Karpas-422 (cell line): ENCODE measurements around the gene RAPGEF4. TPM values are rescaled to one million over a fixed set of nuclear protein-coding genes. Genes with fewer than 3 reads are reported as not detected.

Source experiments
- DNase-seq: peaks from one replicate; pipeline ENCODE4 v3.0.0-alpha.2; 2015
- H2AFZ ChIP-seq: fragments of 200-600 bp; sonication (generic); 2 replicates; pipeline ENCODE4 v1.6.1; 2014; ENCODE audit warnings: antibody characterized with exemption, low read length, mixed read lengths
- H3K27ac ChIP-seq: fragments of 200-600 bp; sonication (generic); 2 replicates; pipeline ENCODE4 v1.5.1; 2014; ENCODE audit warnings: mild to moderate bottlenecking, low read length, moderate library complexity
- H3K27me3 ChIP-seq: fragments of 200-600 bp; sonication (generic); 2 replicates; pipeline ENCODE4 v1.6.1; 2014; ENCODE audit warnings: low read length, mixed read lengths
- H3K36me3 ChIP-seq: fragments of 200-600 bp; sonication (generic); 2 replicates; pipeline ENCODE4 v1.6.1; 2014; ENCODE audit warnings: low read length, mixed read lengths; ENCODE audit not compliant: insufficient read depth
- H3K4me1 ChIP-seq: fragments of 200-600 bp; sonication (generic); 2 replicates; pipeline ENCODE4 v1.6.1; 2014; ENCODE audit warnings: mild to moderate bottlenecking, low read length, mixed read lengths
- H3K4me2 ChIP-seq: fragments of 200-600 bp; sonication (generic); 2 replicates; pipeline ENCODE4 v1.6.1; 2014; ENCODE audit warnings: low read length, low read depth, mild to moderate bottlenecking; ENCODE audit not compliant: poor library complexity, severe bottlenecking
- H3K4me3 ChIP-seq: fragments of 200-600 bp; sonication (generic); 2 replicates; pipeline ENCODE4 v1.5.1; 2014; ENCODE audit warnings: mild to moderate bottlenecking, antibody characterized with exemption, low read length, mixed read lengths
- H3K79me2 ChIP-seq: fragments of 200-600 bp; sonication (generic); 2 replicates; pipeline ENCODE4 v1.6.1; 2014; ENCODE audit warnings: mild to moderate bottlenecking, low read length, mixed read lengths
- H3K9ac ChIP-seq: fragments of 200-600 bp; sonication (generic); 2 replicates; pipeline ENCODE4 v1.6.0; 2014; ENCODE audit warnings: low read length
- H3K9me2 ChIP-seq: fragments of 200-600 bp; sonication (generic), shearing (Covaris generic); replicated peaks from 2 replicates; pipeline ENCODE4 v1.6.0; 2014; ENCODE audit warnings: mild to moderate bottlenecking, low read length, moderate library complexity; ENCODE audit not compliant: insufficient read depth
- H3K9me3 ChIP-seq: fragments of 300-700, 200-600 bp; sonication (generic); 2 replicates; pipeline ENCODE4 v1.6.1; 2014; ENCODE audit warnings: low read length, mixed read lengths
- H4K20me1 ChIP-seq: fragments of 200-600 bp; sonication (generic); 2 replicates; pipeline ENCODE4 v1.6.1; 2014; ENCODE audit warnings: mild to moderate bottlenecking, antibody characterized with exemption, low read length, low read depth; ENCODE audit not compliant: insufficient read depth
- total RNA-seq: library from RNA; depleted of rRNA; stranded (reverse); fragments of >200 nt; shearing (Covaris generic); gene quantifications from 2 replicates; pipeline ENCODE4 v1.2.3, GENCODE V29; 2014; ENCODE audit warnings: low replicate concordance

The RAPGEF4 gene
- total RNA-seq, 1 experiment from 2014 or later: 0.97 TPM

DNA sequence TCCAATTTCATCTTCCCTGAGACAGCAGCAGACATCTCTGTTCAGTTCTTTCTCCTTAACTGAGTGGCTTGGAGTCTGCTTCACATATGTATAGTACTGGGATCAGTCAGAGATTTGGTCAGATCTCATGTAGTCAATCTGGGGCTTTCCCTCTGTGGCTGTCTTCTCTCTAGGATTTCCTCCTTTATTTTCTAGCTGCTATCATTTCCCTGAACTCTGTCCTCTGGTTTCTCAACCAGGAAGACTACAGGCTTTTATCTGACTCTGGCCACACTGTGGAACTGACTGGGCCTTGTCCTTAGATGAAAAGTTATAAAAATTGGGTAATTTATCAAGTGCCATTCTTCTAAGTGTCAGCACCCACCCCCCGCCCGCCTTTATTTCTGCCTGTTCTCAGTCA is 121.0 kb downstream of the RAPGEF4 start:
- Histone ChIP-seq H3K79me2 (no peaks in the 10 kb centered on the region), H3K36me3 (no peaks in the 10 kb centered on the region), H3K9ac (no peak overlapping the region), H3K27me3 (no peaks in the 10 kb centered on the region), H2AFZ (no peak overlapping the region), H3K9me3 (no peaks in the 10 kb centered on the region), H4K20me1 (no peaks in the 10 kb centered on the region), H3K4me3 (no peak overlapping the region), H3K4me2 (no peak overlapping the region), H3K27ac (no peak overlapping the region), H3K4me1 (no peaks in the 10 kb centered on the region), H3K9me2 (no peaks in the 10 kb centered on the region)
- no peak for DNase-seq

DNA sequence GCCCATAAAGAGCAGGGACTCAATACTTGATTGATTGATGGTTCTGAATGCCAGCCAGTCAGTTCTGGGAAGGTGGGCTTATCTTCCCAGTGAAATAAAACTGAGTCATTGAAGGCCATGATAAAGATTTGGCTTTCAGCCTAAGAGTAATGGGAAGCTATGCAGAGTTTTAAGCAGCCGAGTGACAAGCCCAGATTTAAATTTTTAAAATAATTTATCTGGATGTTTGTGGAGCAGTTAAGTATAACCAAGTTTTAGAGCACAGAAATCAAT is 122.8 kb downstream of the RAPGEF4 start:
- Histone ChIP-seq H3K9me2 (no peaks in the 10 kb centered on the region), H3K4me1 (no peaks in the 10 kb centered on the region), H3K36me3 (no peaks in the 10 kb centered on the region), H3K27me3 (no peaks in the 10 kb centered on the region), H3K9ac (no peak overlapping the region), H3K79me2 (no peaks in the 10 kb centered on the region), H3K9me3 (no peaks in the 10 kb centered on the region), H4K20me1 (no peaks in the 10 kb centered on the region), H2AFZ (no peak overlapping the region), H3K4me2 (no peak overlapping the region), H3K4me3 (no peak overlapping the region), H3K27ac (no peak overlapping the region)
- no peak for DNase-seq

DNA sequence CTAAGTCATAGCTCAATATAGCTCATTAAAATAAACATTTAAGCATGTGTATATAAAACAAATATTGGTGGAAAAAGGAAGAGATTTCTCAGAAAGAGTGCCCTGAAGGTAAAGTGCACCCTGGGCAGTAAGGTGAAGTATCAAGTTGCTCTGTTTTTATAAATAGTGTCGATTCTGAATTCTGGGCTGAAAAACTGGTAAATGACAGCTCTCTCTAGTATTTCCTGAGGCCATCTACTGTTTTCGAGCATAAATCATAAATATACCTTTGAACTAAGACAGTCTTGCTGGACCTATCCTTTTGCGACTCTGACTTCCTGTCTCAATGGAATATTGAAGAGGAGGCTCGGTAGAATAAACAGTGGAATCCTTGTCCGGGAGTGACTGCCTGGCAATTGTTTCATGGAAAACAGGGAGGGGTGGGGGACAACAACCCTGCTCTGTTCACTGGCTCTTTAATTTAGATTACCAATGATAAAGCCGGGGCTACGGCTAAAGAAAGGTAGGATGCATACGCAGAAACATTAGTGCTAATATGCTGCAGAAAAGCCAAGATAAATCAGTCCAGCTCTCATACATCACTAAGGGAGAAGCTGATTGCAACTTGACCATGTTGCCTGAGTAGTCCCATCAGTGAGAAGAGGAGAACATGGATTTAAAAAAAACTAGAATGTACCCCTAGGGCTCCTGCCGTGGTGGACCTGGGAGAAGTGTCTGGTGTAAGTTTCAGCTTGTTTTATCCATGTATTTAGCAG is 124.1 kb downstream of the RAPGEF4 start:
- no peak for DNase-seq
- Histone ChIP-seq H3K4me2 (no peak overlapping the region), H3K36me3 (no peaks in the 10 kb centered on the region), H3K27me3 (no peaks in the 10 kb centered on the region), H3K9me3 (no peaks in the 10 kb centered on the region), H2AFZ (no peak overlapping the region), H3K79me2 (no peaks in the 10 kb centered on the region), H3K4me3 (no peak overlapping the region), H3K9ac (no peak overlapping the region), H3K9me2 (no peaks in the 10 kb centered on the region), H3K27ac (no peak overlapping the region), H4K20me1 (no peaks in the 10 kb centered on the region), H3K4me1 (no peaks in the 10 kb centered on the region)

DNA sequence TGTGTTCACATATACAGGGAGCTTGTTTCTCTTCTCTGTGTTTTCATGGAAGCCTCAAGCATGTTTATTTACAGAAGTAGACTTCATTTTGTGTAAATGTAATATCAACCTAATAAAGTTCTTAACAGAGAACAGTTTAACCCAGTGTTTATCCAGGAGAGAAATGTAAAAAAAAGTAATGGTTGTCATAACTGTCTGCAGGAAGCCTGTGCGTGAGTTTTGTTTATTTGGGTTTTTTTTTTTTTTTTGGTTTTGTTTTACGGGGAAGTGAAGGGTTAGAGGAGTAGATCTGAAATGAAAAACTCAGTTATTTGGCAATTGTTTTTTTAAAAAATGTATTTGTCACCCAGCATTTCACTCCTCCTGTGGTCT is 124.7 kb downstream of the RAPGEF4 start:
- H3K9me2 ChIP-seq: no peaks in the 10 kb centered on the region
- H3K9me3 ChIP-seq: no peaks in the 10 kb centered on the region
- no peak overlapping the region for H2AFZ ChIP-seq
- H3K27me3 ChIP-seq: no peaks in the 10 kb centered on the region
- no peaks in the 10 kb centered on the region for H4K20me1 ChIP-seq
- H3K4me3 ChIP-seq: no peak overlapping the region
- DNase-seq: no peak
- no peak overlapping the region for H3K4me2 ChIP-seq
- H3K27ac ChIP-seq: no peak overlapping the region
- no peak overlapping the region for H3K9ac ChIP-seq
- no peaks in the 10 kb centered on the region for H3K36me3 ChIP-seq
- H3K4me1 ChIP-seq: no peaks in the 10 kb centered on the region
- no peaks in the 10 kb centered on the region for H3K79me2 ChIP-seq

DNA sequence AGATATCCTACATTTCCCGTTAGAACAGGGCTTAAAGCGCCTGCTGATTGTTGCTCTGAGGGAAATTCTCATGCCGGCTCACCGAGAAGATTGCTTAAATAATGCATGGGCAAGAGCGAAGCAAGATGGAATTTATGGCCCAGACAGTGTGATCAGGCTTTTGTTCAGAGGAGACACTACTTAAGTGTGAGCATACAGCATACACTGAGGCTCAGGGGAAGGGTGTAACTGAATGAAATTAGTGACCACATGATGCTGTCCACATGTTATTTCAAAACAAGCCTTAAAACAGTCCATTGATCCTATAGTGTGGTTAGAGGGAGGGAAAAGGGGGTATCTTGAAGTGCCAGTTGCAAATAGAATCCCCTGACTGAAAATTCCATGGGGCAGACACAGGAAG is 125.5 kb downstream of the RAPGEF4 start:
- H3K27me3 ChIP-seq: no peaks in the 10 kb centered on the region
- H3K4me2 ChIP-seq: no peak overlapping the region
- no peak for DNase-seq
- H3K9me3 ChIP-seq: no peaks in the 10 kb centered on the region
- no peaks in the 10 kb centered on the region for H3K36me3 ChIP-seq
- H3K4me3 ChIP-seq: no peak overlapping the region
- no peaks in the 10 kb centered on the region for H3K4me1 ChIP-seq
- H3K9ac ChIP-seq: no peak overlapping the region
- no peaks in the 10 kb centered on the region for H4K20me1 ChIP-seq
- H2AFZ ChIP-seq: no peak overlapping the region
- no peaks in the 10 kb centered on the region for H3K9me2 ChIP-seq
- no peaks in the 10 kb centered on the region for H3K79me2 ChIP-seq
- H3K27ac ChIP-seq: no peak overlapping the region

DNA sequence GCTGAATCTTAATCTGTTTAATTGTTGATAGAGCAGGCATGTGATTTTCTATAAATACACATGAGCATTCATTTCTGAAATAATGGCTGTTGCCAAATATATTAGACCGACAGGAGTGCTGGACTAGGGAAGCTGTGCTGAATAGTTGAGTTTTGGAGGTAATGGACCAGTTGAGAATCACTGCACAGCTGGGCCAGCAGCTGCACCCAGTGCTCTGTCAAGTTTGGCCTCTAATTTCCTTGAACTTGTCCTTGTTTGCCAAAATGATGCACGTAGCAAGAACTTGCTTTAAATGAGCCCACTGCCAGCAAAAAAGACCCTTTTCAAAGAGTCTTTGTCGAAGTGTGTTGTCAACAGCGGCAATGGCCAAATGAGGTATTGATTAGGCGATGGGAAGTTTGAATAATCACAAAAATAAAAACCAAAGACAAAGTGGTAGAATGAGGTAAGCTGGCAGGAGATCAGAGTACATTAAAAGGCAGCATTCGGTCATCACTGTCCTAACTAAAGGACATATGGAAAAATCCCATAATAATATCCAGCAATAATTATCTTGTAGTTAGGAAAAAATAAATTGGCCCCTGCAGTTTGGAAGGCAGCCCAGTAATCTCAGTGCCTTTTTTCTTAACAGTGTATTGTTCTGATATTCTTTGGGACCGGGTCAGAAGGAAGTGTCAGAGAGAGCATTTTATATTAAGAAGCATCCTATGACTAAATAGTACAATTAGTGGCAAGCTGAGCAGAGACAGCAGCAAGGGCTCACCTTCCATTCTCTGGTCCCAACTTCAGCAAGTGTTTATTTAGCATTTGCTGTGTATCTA is 126.2 kb downstream of the RAPGEF4 start:
- no peaks in the 10 kb centered on the region for H4K20me1 ChIP-seq
- H3K4me2 ChIP-seq: no peak overlapping the region
- no peak overlapping the region for H3K27ac ChIP-seq
- no peaks in the 10 kb centered on the region for H3K27me3 ChIP-seq
- no peaks in the 10 kb centered on the region for H3K4me1 ChIP-seq
- H3K9ac ChIP-seq: no peak overlapping the region
- no peak overlapping the region for H3K4me3 ChIP-seq
- no peaks in the 10 kb centered on the region for H3K9me3 ChIP-seq
- no peak overlapping the region for H2AFZ ChIP-seq
- H3K79me2 ChIP-seq: no peaks in the 10 kb centered on the region
- DNase-seq: no peak
- no peaks in the 10 kb centered on the region for H3K9me2 ChIP-seq
- H3K36me3 ChIP-seq: no peaks in the 10 kb centered on the region

DNA sequence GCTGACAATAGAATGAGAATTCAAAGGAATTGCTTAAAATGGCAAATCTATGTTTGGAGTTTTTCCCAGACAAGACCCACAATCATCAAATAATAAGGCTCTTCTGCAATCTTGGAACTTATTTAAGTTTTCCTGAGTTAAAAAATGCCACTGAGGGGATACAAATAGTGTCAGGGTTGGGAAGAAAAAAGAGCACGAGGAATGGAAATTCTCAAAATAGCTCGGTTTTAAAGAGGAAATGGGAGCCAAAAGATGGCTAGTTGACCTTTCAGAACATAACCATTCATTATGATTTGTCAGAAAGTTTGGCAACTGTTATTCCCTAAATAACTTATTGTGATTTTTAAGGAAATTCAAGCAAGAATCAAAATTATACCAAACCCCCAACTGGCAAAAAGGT is 127.7 kb downstream of the RAPGEF4 start:
- Histone ChIP-seq H3K27me3 (no peaks in the 10 kb centered on the region), H3K9ac (no peak overlapping the region), H3K9me2 (no peaks in the 10 kb centered on the region), H3K4me3 (no peak overlapping the region), H3K27ac (no peak overlapping the region), H3K4me1 (no peaks in the 10 kb centered on the region), H3K36me3 (no peaks in the 10 kb centered on the region), H3K4me2 (no peak overlapping the region), H3K9me3 (no peaks in the 10 kb centered on the region), H4K20me1 (no peaks in the 10 kb centered on the region), H2AFZ (no peak overlapping the region), H3K79me2 (no peaks in the 10 kb centered on the region)
- DNase-seq: no peak

DNA sequence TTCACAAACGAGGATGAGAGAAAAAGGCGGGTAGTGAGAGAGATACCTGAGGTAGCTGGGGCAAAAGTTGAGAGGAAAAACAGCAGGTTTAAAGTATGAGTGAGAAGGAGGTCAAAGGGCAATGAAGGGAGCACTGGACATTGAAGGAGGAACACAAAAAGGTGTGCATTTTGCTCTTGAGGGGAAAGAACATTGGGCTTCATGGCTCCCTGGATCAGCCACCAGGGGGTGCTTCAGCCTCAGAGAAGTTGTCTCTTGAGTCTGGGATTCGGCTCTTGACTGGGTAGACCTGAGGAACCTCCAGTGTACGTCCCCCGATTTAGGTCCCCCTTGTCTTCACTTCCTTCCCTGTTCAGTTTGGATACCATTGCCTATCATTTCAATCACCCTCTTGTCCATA is 128.5 kb downstream of the RAPGEF4 start:
- Histone ChIP-seq H4K20me1 (no peaks in the 10 kb centered on the region), H3K9me2 (no peaks in the 10 kb centered on the region), H3K4me2 (no peak overlapping the region), H3K4me1 (no peaks in the 10 kb centered on the region), H3K27ac (no peak overlapping the region), H3K4me3 (no peak overlapping the region), H3K9ac (no peak overlapping the region), H2AFZ (no peak overlapping the region), H3K27me3 (no peaks in the 10 kb centered on the region), H3K79me2 (no peaks in the 10 kb centered on the region), H3K36me3 (no peaks in the 10 kb centered on the region), H3K9me3 (no peaks in the 10 kb centered on the region)
- peak; percentile 78 for DNase-seq
